Tibial nerve (tissue), 4 donors: ENCODE results near the gene WDR82.

ENCODE experiments used
- CTCF ChIP-seq, 5 experiments: fragments of 200-600 bp in 3 of 5; fragments of 450-650 bp in 2 of 5; sonication (generic) in 3 of 5; IDR thresholded peaks; one replicate each; pipeline ENCODE4 v1.5.1; 2016 to 2019; ENCODE audit warnings: antibody characterized with exemption in 5 of 5, mild to moderate bottlenecking in 3 of 5, moderate library complexity in 2 of 5
- EP300 ChIP-seq, 2 donors: sonication (generic); formaldehyde crosslinking; IDR thresholded peaks; one replicate each; pipeline ENCODE4 v1.6.1; 2017; ENCODE audit warnings: antibody characterized with exemption in 2 of 2, mild to moderate bottlenecking in 1 of 2
- POLR2A ChIP-seq, 2 donors: fragments of 450-650 bp; IDR thresholded peaks; one replicate each; pipeline ENCODE4 v1.6.1; 2017; ENCODE audit warnings: antibody characterized with exemption in 2 of 2, mild to moderate bottlenecking in 2 of 2, moderate library complexity in 2 of 2

- TF ChIP-seq CTCF (IDR thresholded peaks at IDR 0.05) (no peak), POLR2A (IDR thresholded peaks at IDR 0.05) (no peak), EP300 (IDR thresholded peaks at IDR 0.05) (no peak)
These were observed 39.9 kb upstream of the WDR82 start for GRCh38 chr3:52318186-52318816.
